ENCODE results near the gene RHOJ. TPM values are rescaled to one million over a fixed set of nuclear protein-coding genes. Genes with fewer than 3 reads are reported as not detected.

Gene RHOJ
- total and polyA plus RNA-seq, 2 of the 8 experiments (the other 6 are each of a cell fraction or from before 2014, with no cell fraction given), result 0.11 TPM; not detected in 1

DNA sequence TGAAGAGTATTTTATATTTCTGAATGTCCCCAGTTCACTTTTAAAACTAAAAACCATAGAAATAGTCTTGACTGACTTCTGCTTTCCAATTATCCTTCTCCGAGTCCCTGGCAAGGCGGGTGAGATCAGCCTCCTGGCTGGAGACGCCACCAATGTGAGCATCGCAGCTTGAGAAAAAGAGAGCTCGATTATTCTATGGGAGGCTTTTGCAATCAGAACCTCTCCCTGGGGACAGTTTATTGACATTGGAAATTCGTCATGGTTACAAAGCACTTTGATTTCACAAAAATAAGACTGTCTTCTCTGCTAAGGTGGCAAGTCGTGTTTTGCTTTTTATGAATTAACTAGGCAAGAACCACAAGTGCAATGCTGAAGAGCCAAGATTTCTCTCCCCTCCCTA is 138.1 kb downstream of the RHOJ start (continued):
- TF ChIP-seq, protein P1, sequence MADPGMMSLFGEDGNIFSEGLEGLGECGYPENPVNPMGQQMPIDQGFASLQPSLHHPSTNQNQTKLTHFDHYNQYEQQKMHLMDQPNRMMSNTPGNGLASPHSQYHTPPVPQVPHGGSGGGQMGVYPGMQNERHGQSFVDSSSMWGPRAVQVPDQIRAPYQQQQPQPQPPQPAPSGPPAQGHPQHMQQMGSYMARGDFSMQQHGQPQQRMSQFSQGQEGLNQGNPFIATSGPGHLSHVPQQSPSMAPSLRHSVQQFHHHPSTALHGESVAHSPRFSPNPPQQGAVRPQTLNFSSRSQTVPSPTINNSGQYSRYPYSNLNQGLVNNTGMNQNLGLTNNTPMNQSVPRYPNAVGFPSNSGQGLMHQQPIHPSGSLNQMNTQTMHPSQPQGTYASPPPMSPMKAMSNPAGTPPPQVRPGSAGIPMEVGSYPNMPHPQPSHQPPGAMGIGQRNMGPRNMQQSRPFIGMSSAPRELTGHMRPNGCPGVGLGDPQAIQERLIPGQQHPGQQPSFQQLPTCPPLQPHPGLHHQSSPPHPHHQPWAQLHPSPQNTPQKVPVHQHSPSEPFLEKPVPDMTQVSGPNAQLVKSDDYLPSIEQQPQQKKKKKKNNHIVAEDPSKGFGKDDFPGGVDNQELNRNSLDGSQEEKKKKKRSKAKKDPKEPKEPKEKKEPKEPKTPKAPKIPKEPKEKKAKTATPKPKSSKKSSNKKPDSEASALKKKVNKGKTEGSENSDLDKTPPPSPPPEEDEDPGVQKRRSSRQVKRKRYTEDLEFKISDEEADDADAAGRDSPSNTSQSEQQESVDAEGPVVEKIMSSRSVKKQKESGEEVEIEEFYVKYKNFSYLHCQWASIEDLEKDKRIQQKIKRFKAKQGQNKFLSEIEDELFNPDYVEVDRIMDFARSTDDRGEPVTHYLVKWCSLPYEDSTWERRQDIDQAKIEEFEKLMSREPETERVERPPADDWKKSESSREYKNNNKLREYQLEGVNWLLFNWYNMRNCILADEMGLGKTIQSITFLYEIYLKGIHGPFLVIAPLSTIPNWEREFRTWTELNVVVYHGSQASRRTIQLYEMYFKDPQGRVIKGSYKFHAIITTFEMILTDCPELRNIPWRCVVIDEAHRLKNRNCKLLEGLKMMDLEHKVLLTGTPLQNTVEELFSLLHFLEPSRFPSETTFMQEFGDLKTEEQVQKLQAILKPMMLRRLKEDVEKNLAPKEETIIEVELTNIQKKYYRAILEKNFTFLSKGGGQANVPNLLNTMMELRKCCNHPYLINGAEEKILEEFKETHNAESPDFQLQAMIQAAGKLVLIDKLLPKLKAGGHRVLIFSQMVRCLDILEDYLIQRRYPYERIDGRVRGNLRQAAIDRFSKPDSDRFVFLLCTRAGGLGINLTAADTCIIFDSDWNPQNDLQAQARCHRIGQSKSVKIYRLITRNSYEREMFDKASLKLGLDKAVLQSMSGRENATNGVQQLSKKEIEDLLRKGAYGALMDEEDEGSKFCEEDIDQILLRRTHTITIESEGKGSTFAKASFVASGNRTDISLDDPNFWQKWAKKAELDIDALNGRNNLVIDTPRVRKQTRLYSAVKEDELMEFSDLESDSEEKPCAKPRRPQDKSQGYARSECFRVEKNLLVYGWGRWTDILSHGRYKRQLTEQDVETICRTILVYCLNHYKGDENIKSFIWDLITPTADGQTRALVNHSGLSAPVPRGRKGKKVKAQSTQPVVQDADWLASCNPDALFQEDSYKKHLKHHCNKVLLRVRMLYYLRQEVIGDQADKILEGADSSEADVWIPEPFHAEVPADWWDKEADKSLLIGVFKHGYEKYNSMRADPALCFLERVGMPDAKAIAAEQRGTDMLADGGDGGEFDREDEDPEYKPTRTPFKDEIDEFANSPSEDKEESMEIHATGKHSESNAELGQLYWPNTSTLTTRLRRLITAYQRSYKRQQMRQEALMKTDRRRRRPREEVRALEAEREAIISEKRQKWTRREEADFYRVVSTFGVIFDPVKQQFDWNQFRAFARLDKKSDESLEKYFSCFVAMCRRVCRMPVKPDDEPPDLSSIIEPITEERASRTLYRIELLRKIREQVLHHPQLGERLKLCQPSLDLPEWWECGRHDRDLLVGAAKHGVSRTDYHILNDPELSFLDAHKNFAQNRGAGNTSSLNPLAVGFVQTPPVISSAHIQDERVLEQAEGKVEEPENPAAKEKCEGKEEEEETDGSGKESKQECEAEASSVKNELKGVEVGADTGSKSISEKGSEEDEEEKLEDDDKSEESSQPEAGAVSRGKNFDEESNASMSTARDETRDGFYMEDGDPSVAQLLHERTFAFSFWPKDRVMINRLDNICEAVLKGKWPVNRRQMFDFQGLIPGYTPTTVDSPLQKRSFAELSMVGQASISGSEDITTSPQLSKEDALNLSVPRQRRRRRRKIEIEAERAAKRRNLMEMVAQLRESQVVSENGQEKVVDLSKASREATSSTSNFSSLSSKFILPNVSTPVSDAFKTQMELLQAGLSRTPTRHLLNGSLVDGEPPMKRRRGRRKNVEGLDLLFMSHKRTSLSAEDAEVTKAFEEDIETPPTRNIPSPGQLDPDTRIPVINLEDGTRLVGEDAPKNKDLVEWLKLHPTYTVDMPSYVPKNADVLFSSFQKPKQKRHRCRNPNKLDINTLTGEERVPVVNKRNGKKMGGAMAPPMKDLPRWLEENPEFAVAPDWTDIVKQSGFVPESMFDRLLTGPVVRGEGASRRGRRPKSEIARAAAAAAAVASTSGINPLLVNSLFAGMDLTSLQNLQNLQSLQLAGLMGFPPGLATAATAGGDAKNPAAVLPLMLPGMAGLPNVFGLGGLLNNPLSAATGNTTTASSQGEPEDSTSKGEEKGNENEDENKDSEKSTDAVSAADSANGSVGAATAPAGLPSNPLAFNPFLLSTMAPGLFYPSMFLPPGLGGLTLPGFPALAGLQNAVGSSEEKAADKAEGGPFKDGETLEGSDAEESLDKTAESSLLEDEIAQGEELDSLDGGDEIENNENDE (IDR thresholded peaks at IDR 0.05; ENCODE audit: insufficient replicate concordance, low read length), result no peak
- TF ChIP-seq PHF8 (conservative IDR thresholded peaks at IDR 0.05; ENCODE audit: low read depth, low read length) (no peak), SIRT6 (IDR thresholded peaks at IDR 0.05; ENCODE audit: low read length) (no peak), MAFK (IDR thresholded peaks at IDR 0.05; ENCODE audit: low read depth, low read length) (no peak), SAP30 (IDR thresholded peaks at IDR 0.05; ENCODE audit: insufficient read depth, insufficient replicate concordance, low read length) (no peak), CTBP2 (IDR thresholded peaks at IDR 0.05; ENCODE audit: borderline replicate concordance, insufficient read depth, insufficient read length, low read length) (no peak)

Data from H1 (cell line).